Activated CD4-positive, CD25-positive, alpha-beta regulatory T cell (primary cell): Measurements from ENCODE around the gene PRG3.

Experiments used
- DNase-seq, 4 experiments: peaks; one replicate each; lab custom pipeline; 2025; lab: John Stamatoyannopoulos, UW

Gene PRG3

GRCh38 chr11:57359396-57359795, 21.6 kb downstream of the PRG3 start:
- DNase-seq: no peak

DNA sequence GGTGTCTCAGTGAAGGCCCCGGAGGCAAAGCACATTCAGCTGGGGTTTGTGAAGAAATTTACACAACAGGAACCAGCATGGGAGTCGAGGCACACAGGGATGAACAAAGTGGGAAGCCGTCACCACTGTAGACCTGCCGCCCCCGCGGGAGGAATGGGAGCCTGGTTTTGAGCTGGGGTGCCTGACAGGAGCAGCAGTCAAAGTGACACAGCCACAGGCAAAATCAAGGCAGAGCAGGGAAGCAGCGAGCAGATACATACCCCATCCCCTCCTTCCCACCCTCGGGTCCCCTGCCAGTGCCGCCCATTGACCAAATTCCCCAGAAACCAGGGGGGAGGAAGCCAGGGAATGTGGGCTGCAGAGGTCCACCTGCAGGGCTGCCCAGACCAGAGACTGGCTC, 22.0 kb downstream of the PRG3 start:
- no peak for DNase-seq

DNA sequence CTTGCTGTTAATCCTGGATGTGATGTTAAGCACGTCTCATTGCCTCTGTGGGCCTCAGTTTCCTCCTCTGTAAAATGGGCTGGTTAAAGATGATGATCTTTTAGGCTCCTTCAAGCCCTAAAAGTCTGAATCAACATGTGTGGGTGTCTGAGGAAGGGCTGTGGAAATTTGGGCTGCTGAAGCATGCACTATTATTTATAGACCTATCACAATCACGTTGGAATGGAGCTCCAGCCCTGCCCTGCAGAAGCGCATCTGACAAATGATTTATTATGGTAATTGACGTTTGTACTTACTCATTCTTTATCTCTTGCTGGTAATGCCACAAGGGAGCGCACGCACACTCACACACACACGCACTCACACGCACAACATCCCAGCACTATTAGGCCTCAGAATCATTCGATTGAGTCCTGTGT, 22.4 kb downstream of the PRG3 start:
- DNase-seq: no peak

- DNase-seq: no peak
These were observed 23.1 kb downstream of the PRG3 start for GRCh38 chr11:57357856-57358255.

GRCh38 chr11:57357310-57357709, 23.6 kb downstream of the PRG3 start:
- no peak for DNase-seq

DNA sequence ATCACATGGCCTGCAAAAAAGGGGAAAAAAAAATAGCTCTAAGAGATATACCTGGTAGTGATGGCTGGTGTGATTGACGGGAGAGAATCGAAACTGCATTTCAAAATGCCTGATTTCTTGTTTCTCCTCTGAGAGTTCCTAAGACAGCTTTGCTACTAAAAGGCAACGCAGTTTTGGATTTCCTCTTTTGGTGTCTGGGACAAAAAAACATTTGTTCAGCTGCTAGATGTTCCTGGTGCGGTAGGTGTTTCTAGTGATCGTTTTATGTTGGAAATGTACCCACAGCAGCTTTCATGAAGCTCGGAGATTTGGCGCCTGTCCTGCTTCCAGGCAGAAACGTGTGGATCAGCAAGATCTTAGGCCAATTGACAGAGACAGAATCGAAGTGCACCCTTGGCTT, 24.7 kb downstream of the PRG3 start:
- DNase-seq: no peak

GRCh38 chr11:57354699-57355098, 26.3 kb downstream of the PRG3 start:
- DNase-seq: no peak

GRCh38 chr11:57353852-57354251, 27.1 kb downstream of the PRG3 start:
- no peak for DNase-seq

DNA sequence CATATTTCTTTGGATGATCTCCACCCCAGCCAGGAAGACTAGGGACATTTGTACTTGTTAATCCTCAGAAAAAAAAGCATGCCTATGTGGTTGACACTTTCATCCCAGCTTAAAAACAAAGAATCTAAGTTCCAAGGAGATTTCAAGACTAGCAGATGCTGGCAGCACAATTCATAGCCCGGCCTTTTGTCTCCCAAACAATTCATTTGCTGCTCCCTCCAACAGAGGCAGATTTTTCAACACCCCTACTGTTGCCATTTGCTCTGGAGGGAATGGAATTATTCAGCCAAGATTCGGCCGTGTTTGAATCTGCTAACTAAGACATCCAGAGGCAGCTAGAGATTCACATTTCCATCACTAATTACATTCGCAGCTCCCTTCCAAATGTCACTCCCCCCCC, 27.5 kb downstream of the PRG3 start:
- DNase-seq: no peak

GRCh38 chr11:57353036-57353435, 27.9 kb downstream of the PRG3 start:
- no peak for DNase-seq

DNA sequence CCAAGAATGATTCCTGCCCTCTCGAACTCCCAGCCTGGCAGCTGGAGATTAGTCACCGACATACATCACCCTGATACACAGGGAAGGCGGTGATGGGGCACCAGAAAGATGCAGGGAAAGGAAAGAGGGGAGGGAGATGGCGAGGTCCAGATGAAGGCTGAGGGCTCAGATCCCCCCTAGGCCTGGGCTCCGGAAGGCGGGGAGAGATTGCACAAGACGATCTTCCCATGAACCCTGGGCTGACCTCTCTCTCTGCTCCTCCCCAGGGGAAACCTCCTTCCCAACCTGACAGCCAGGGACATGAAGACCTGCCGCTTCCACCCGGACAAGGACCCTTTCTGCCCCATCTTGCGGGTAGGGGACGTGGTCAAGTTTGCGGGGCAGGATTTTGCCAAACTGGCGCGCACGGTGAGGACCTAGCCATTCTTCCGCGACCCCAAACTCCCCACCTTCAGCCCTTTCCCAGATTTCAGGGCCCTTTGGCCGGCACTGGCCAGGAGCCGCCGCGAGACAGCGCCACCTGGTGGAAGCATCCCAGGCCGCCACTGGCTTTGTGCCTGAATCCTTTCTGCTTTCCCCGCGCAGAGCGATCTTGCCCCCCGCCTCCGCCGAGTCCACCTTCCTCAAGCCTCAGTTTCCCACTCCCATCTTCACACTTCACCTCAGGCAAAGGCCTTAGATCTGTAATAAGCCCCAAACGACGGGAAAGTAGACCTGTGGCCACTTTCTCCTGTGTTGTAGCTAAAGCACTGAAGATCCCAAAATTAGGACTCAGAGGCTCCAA, 31.3 kb downstream of the PRG3 start:
- peak; percentile 22 to 59 (median 42) for DNase-seq

DNA sequence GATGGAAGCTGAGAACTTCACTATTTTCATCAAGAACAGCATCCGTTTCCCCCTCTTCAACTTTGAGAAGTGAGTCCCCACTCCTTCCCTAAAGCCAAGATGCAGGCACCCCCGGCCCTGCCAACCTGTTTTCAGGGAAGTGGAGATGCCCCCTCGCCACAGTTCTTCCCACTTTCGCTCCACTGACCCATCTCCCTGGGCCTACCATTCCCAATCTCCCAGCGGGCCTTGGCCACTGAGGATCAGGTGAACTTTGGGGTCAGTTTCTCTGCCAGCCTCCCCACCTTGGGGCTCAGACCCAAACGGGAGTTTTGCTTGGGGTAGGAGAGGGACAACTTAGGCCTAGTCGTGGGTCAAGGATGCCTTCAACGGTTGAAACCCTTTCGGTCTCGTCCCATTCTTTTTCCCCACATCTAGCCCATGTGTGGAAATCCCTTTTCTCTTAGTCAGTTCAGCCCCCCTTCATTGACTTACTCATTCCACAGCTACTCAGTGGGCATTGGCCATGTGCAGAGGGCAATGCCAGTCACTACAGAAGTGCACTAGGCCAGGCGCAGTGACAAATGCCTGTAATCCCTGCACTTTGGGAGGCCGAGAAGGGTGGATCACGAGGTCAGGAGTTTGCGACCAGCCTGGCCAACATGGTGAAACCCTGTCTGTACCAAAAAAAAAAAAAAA, 32.2 kb downstream of the PRG3 start:
- DNase-seq: no peak

GRCh38 chr11:57348052-57348451, 32.9 kb downstream of the PRG3 start:
- DNase-seq: no peak

DNA sequence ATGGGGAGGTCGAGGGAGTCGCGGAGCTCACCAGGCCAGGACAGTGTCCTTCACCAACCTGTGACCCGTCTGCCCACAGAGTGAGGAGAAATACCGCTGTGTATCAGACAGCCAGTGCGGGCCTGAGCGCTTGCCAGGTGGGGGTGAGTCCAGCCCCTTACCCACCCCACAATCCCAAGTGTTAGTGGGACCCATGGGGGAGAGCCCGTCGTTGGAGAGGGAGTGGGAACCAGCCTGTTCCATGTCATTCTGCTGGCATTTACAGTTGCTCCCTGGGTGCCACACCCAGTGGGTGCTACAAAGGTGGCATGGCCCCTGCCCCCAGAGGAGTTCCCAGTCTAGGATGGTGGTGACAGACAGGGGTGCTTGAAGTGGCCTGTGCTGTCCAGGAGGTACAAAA, 33.6 kb downstream of the PRG3 start:
- no peak for DNase-seq

DNA sequence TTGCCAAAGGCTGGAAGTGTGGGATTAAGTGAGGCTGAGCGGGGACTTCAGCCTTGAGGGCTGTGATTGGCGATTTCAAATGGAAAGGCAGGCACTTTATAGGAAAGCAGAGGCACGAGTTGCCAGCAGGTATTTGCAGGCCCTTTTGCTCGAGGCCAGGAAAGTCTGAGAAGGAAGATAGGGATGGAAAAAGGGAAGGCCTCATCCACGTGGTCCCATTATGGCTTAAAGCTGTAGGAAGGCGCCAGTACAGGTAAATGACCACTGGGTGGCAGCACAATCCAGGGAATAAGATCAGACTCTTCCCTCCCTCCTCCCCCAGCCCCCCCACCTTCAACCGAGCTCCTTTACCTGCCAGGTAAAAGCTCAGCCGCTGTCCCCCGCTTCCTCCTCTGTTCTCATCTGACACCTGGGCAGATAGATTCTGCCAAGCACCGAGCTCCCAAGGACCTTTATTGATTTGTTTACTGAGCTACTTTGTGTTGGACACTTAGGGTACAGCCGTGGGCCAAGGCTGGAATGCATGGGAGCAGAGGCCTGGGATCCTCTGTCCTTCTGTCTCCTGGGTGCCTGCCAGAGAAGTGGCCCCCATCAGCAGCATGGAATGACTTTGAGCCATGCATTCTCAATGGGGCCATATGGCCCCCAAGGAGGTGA, 35.3 kb downstream of the PRG3 start:
- peak; percentile 37 to 59 (median 50) for DNase-seq

GRCh38 chr11:57344826-57345225, 36.1 kb downstream of the PRG3 start:
- no peak for DNase-seq

GRCh38 chr11:57343825-57344224, 37.1 kb downstream of the PRG3 start:
- DNase-seq: no peak

DNA sequence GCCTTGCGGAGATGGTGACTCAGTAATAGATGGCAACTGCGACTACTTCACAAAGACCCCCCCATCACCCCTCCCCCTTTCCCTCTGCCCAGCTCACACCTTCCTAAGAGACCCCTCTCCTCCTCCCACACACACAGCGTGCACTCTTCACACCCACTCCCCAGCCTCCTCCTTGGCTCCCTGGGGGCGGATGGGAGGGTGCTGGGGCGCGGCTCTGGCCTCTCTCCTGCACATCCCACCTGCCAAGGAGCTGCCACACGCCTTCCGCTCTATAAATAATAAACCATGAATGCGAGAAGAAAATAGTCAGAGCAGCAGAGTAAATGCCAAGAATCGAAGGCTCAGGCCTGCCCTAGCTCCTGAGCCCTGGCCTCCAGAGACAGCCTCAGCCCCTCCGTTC, 38.2 kb downstream of the PRG3 start:
- DNase-seq: no peak

- no peak for DNase-seq
These were observed 39.6 kb downstream of the PRG3 start for GRCh38 chr11:57341250-57341808.

DNA sequence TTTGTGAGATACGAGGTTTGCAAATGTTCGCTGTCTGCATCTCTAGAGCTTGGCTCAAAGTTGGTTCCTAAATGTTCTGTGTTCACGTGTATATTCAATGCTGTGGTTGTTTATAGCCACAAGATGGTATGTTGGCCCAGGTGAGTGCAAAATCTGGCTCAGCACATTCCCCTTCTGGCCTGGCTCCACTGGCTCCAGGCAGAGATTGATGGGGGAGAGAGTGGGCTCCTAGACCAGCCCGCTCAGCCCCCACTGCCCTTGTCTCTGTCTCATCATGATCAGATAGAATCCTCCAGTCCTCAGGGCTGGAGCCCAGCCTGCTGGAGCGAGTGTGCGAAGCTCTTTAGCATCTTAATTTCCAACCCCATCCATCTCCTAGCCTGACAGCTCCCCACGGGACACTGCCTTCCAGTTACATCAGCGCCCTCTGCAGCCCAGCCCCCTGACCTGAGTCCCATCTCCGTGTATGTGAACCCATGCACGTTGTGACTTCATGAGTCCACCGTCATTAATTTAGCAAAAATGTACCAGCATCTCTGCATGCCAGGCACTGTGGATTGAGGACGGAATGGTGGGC, 40.8 kb downstream of the PRG3 start:
- DNase-seq: no peak

DNA sequence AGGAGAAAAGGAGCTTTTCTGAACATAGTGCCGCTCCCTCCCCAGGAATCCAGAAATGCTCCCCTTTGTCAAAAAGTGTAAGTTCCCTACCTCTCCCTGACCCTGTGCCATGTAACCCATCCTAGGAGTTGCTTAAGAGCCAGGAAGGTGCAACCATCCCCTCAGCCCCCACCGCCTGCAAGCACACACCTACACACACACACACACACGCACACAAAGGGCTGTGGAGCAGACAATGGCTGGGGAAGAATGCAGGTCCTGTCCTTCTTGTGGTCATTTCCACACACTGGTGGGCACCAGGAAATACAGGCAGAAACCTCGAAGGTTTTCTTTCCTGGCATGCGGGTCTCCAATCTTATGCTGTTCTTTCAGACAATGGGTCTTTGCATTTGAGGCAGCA, 41.6 kb downstream of the PRG3 start:
- DNase-seq: no peak

GRCh38 chr11:57338142-57338541, 42.8 kb downstream of the PRG3 start, which contains the start of gene P2RX3:
P2RX3 (plus strand) TSS chr11:57338352; CDS start chr11:57338551, 199 bp downstream.
- DNase-seq: no peak
